GM21529 (cell line): ENCODE results near the gene DPYSL4.
"Not testable (repeated sequence)": the region's sequence is repeated elsewhere in the genome, so short reads cannot be mapped to it uniquely, and the experiment has no call there.

Source experiments
- ATAC-seq: cut with Tn5 transposase; IDR thresholded peaks from one replicate; pipeline ENCODE4 v1.9.1; 2021; ENCODE audit not compliant: unreplicated experiment

The DPYSL4 gene

DNA sequence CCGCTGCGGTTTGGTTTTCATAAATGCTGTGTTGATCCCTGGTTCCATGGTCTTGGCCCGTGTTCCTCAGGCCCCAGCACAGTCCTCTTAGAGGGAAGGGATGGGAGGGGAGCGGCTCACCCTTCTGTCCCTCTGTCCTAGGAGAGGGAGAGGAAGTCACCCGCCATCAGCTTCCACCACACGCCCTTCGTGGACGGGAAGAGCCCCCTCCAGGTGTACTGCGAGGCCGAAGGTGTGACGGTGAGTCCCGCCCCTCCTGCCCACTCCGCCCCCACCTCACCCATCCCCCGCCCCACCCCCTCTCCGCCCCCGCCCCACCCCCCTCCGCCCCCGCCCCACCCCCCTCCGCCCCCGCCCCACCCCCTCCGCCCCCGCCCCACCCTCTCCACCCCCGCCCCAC is 37.5 kb upstream of the DPYSL4 start:
- no peak for ATAC-seq

DNA sequence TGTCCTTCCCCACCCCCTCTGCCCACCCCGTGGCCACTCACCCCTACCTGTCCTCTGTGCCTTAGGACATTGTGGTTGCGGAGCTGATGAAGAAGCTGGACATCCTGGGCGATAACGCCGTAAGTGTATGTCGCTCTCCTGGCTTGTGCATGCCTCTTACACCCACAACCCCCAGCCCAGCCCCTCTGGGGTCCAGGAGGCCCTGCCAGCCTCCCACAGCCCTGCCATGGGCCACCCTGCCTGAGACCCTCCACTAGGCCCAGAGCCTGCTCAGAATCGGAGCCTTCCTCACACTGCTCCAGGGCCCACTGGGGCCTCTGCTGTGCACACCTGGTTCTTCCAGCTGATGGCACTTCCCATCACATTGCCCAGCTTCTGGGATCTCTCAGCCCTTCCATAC is 36.8 kb upstream of the DPYSL4 start:
- ATAC-seq: no peak

DNA sequence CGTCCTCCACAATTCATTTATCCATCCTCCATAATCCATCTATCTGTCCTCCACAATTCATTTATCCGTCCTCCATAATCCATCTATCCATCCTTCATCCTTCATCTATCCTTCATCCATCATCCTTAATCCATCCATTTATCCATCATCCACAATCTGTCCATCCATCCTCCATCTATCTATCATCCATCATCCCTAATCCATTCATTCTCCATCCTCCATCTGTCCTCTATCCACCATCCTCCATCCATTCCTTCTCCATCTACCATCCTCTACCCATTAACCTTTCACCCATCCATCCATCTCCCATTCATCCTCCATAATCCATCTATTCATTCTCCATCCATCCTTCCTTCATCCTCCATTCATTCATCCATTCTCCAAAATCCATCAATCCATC is 36.0 kb upstream of the DPYSL4 start:
- ATAC-seq: no peak

DNA sequence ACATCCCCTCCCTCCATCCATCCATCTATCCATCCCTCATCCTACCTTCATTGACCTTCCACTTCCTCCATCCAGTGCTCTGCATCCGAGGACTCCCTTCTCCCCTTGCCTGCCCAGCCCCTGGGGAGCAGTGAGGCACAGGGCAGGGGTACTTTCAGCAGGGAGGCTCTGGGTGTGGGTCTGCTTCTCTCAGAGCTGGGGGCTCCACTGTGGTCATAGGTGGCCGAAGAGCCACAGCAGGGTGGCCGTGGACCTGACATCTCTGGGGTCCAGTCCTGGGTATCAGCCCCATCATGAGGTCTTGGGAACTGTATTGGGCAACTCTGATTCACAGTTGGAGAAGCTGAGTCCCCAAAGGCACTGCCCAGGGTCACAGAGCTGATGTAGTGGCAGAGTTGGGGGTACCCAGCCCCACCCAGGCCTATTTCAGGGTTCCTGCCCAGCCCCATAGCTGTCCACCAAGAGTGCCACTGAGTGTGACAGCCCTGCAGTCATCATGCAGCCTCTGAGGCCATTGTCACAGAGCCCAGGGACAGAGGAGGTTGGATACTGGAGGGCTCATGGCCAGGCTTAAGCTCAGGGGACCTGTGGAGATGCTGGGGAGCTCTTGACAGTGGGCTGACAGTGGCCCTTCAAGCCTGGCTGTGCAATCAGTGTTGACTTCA is 35.3 kb upstream of the DPYSL4 start:
- no peak for ATAC-seq

DNA sequence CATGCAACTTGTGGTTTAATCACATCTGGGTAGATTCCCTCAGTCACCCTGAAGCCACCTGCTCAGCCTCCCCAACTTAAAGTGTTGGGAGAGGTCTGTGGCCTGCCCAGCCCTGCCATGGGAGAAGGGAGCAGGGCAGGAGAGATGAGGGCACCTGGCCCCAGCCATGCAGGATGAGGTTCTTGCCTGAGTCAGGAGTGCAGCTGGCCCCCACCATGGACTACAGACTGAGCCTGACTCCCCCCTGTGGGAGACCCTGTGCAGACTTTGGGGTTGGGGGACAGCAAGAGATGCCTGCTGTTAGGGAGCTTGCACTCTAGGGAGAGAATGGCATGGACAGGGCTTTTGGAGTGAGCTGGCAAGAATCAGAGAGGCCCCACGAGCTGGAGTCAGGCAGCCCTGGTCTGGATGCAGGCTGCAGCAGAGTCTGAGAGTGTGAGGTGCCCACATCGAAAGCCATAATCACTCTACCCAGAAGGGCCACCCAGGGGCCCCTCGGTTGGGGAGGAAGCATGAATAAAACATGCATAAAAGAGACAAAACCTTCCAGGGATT is 34.7 kb upstream of the DPYSL4 start:
- ATAC-seq: no peak

DNA sequence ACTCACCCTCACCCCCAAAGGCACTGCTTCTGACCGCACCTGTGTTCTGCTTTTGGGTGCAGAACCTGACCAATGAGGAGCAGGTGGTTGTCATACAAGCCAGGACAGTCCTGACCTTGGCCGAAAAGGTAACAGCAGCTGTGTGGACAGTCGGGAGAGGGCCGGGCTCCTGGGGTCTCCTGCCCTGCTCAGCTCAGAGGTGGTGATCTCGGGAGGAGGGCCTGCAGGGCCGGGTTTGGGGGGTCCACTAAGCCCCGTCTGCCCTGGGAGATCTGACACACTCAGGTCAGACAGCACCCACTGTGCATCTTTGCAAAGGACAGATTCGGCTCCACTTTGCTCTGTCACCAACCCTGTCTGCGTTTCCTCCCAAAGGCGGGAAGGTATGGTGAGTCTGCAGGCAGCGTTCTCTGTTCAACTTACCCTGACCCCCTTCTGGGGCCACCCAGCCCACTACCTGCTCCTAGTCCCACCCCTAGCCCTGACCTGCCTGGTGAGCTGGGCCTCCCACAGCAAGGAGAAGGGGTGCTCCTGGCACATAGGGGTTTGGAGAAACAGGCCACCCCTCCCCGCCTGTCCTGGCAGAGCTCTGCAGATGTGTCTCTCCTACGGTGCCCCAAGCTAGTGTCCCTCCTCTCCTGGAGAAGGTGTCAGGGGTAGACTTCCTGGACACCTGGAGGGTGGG is 33.7 kb upstream of the DPYSL4 start:
- ATAC-seq: no peak

DNA sequence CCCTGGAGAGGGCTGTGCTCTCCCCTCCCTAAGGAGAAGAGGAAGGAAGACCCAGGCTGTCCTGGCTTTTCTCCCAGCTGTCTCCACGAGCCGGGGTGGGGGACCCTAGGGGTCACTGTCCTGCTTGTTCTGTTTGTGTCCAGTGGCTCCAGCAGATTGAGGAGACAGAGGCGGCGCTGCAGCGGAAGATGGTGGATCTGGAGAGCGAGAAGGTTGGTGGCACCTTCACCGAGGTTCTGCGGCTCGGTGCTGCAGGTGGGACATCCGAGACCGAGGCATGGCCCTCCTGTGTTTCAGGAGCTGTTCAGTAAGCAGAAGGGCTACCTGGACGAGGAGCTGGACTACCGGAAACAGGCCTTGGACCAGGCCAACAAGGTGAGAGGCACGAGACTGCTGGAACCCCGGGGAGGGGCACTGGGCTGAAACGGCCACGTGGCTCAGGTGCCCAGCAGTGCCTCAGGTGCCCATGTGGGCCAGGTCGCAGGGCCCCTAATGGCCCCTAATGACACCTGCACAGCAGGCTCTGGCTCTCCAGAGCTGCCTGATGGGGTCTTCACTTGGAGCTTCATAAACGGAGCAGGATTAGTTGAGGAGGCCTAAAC is 33.0 kb upstream of the DPYSL4 start:
- no peak for ATAC-seq

DNA sequence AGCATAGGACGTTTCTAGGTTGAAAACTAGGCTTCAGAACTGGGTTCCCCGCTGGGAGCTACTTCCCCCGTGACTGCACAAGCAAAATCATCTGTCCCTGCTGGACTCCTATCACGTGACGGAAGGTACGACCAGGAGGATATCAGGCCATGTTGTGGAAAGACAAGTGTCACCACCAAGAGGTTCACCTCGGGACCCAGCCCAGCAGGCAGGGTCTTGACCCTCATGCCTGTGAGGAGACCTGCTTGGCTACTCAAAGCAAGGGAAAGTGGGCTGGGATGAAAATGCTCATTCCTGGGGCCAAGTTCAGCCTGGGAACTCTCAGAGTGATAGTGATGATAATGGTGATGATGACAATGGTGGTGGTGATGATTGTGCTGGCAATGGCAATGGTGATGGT is 32.3 kb upstream of the DPYSL4 start:
- ATAC-seq: no peak

DNA sequence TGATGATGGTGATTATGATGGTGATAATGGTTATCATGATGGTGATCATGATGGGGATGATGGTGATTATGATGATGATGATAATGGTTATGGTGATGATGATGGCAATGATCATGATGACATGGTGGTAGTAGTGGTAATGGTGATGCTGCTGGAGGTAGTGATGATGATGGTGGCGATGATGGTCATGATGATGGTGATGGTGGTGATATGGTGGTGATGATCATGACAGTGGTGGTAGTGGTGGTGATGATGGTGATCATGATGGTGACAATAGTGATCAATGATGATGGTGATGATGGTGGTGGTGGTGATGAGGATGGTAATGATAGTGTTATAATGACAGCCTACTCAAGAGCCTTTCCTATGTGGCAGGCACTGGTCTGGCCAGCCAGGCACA is 31.8 kb upstream of the DPYSL4 start:
- ATAC-seq: no peak

DNA sequence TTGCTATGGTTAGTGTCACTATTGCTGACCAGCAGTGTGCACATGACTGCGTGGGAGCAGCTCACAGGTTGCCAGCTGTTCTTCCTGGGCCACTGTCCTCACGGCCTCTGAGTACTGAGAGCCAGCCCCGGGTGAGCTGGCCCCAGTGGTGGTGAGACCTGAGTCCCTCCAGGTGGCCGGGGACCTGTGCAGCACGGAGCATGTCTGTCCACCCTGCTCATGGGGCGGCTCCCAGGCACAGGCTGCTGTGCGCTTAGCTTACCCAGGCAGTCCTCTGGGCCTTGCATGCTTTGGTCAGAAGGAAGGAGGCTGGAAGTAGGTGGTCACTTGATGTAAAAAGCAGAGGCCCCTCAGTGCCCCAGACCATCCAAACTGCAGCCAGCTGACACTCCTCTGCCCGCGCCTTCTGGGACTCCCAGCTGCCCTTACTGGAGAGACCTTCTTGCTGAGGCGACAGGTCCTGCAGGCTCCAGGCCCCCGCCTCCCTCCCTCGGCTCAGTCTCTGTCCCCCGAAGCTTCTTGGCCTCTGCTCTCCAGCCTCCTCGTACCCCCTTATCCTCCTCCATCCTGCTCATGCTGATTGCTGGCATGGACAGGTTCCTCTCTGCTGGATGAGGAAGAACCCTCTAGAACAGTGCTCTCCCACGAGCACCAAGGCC is 30.9 kb upstream of the DPYSL4 start:
- ATAC-seq: no peak

DNA sequence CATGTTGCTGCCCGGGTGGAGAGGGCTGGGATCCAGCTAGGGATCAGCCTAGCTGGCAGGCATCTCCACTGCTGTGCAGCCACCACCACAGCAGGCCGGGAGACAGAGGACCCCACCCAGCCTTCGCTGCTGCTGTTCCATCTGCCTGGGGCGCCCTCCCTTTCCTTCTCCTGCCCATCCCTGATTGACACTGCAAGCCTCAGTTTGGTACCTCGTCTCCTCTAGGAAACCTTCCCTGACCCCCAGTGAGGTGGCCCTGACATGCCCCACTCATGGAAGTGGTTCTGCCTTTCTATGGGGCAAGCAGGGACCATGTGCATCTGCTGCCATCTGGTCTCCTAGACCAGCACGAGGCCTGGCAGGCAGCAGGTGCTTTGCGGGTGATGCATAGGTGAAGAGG is 30.4 kb upstream of the DPYSL4 start:
- ATAC-seq: no peak

DNA sequence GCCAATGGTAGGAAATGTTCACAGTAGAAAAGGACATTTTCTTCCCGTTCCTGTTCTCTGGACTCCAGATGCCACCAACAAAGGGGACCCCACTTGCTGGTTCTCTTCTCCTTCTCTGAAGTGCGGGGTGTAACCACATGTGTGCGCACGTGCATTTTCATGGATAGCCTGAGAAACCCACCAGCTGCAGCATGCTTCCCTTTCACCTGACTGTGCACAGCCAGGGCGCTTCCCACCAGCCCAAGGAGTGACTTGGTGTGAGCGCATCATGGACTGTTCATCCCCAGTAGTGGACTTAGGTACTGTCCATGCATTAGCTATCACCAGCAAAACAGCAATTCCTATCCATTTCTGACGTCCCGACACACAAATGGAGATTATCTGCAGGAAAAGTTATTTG is 29.6 kb upstream of the DPYSL4 start:
- no peak for ATAC-seq

DNA sequence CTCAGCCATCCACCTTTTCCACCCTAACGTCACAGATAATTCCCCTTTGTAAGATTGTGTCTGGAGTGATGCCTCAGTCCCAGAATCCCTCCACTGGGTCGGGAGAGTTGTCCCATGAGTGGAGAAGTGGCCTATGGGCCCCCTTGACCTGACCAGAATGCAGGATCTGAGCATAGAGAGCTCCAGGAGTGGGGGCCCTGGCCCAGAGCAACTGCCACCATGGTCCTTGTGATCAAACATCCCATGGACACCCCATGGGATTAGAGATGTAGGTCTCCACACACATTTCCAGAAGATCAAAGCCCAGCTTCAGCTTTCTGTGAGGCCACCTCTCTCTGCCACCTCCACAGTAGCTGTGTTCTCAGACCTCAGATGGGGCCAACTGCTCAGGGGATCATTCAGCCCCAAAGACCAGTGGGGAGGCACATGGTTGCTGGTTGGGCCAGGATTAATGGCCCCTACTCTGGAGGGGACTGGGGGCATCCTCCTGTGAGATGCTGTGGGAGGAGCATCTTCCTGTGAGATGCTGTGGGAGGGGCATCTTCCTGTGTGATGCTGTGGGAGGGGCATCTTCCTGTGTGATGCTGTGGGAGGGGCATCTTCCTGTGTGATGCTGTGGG is 28.5 kb upstream of the DPYSL4 start:
- ATAC-seq: no peak

DNA sequence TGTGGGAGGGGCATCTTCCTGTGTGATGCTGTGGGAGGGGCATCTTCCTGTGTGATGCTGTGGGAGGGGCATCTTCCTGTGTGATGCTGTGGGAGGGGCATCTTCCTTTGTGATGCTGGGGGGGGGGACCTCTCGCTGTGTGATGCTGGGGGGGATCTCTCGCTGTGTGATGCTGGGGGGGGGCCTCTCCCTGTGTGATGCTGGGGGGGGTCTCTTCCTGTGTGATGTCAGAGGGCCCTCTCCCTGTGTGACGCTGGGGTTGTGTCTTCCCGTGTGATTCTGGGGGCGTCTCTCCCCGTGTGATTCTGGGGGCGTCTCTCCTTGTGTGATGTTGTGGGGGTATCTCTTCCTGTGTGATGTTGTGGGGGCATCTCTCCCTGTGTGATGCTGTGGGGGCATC is 27.9 kb upstream of the DPYSL4 start:
- no peak for ATAC-seq

DNA sequence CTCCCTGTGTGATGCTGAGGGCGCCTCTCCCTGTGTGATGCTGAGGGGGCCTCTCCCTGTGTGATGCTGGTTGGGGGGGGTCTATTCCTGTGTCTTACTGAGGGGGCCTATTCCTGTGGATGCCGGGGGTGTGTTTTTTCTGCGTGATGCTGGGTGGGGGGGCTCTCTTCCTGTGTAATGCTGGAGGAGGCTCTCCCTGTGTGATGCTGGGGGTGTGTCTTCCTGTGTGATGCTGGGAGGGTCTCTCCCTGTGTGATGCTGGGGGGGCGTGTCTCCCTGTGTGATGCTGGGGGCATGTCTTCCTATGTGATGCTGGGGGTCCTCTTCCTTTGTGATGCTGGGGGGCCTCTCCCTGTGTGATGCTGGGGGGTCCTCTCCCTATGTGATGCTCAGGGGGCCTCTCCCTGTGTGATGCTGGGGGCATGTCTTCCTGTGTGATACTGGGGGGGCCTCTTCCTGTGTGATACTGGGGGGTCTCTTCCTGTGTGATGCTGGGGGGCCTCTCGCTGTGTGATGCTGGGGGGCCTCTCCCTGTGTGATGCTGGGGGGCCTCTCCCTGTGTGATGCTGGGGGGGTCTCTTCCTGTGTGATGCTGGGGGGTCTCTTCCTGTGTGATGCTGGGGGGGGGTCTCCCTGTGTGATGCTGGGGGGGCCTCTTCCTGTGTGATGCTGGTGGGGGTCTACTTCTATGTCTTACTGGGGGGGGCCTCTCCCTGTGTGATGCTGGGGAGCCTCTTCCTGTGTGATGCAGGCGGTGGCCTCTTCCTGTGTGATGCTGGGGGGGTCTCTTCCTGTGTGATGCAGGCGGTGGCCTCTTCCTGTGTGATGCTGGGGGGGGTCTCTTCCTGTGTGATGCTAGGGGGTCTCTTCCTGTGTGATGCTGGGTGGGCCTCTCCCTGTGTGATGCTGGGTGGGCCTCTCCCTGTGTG is 27.2 kb upstream of the DPYSL4 start:
- not testable (repeated sequence) for ATAC-seq

DNA sequence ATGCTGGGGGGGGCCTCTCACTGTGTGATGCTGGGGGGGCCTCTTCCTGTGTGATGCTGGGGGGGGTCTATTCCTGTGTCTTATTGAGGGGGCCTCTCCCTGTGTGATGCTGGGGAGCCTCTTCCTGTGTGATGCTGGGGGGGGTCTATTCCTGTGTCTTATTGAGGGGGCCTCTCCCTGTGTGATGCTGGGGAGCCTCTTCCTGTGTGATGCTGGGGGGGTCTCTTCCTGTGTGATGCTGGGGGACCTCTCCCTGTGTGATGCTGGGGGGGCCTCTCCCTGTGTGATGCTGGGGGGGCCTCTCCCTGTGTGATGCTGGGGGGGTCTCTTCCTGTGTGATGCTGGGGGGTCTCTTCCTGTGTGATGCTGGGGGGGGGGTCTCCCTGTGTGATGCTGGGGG is 26.5 kb upstream of the DPYSL4 start:
- ATAC-seq: not testable (repeated sequence)

DNA sequence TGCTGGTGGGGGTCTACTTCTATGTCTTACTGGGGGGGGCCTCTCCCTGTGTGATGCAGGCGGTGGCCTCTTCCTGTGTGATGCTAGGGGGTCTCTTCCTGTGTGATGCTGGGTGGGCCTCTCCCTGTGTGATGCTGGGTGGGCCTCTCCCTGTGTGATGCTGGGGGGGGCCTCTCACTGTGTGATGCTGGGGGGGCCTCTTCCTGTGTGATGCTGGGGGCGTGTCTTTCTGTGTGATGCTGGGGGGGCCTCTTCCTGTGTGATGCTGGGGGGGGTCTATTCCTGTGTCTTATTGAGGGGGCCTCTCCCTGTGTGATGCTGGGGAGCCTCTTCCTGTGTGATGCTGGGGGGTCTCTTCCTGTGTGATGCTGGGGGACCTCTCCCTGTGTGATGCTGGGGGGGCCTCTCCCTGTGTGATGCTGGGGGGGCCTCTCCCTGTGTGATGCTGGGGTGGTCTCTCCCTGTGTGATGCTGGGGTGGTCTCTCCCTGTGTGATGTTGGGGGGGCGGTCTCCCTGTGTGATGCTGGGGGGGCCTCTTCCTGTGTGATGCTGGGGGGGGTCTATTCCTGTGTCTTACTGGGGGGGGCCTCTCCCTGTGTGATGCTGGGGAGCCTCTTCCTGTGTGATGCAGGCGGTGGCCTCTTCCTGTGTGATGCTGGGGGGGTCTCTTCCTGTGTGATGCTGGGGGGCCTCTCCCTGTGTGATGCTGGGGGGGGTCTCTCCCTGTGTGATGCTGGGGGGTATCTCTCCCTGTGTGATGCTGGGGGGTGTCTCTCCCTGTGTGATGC is 25.7 kb upstream of the DPYSL4 start:
- not testable (repeated sequence) for ATAC-seq

DNA sequence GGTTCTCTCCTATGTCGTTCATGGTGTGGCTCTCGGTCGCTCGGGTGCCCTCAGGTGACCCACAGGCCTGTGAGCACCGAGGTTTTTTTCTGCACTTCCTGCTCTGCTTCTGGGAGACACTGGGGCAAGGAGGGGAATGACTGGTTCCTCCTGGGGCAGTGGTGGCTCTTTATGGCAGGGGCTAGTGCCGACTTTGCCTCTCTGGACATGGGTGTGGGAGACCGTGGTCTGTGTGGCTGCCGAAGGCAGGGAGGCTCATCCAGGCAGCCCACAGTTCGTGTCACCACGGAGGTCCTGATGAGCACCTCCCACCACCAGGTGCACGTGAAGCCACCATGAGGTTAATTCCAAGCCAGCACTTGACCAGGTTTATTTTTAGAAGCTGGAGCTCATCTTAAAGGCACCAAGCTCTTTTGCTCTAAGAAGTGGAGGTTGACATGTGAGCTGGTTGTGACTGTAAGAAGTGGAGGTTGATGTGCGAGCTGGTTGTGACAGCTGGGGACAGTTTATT is 24.7 kb upstream of the DPYSL4 start:
- no peak for ATAC-seq

DNA sequence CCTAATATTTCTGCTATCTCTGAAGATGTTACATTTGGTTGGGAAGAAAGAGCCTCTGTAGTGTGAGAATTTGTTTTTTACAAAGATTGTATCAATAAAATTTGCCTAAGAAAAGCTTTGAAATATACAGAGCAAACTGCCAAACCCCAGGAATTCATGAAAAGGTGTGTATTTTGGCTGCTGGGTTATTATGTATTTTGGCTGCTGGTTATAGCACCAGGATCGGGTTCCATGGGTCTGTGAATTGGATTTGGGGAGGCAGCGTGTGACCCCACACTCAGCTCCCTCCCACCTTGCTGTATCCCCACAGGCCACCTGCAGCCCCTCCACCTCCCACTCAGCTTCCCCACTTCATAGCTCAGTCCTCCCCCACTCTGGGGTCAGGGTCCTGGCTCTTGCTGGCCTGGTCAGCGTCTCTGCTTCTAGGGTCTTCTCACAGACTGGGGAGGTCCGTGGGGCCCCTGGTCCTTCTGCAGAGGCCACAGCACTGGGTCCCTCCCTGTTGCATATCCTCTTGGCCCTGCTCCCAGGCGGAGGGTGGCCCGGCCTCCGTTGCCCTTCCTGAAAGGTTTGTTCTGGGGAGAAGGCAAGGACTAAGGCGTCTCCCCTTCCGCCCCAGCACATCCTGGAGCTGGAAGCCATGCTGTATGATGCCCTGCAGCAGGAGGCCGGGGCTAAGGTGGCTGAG is 24.0 kb upstream of the DPYSL4 start:
- no peak for ATAC-seq
